Caco-2 (cell line): ENCODE results near the gene TMEM154. TPM values are rescaled to one million over a fixed set of nuclear protein-coding genes. Genes with fewer than 3 reads are reported as not detected.

ENCODE experiments used
- BruUV-seq: library from RNA; stranded (reverse); fragments of 400-500 nt; replicated peaks from 2 replicates; lab custom pipeline; 2021; lab: Mats Ljungman, UMichigan
- CTCF ChIA-PET: fragments of 300-600 bp; sonication (Branson Sonifier 250); formaldehyde crosslinking; loops from one replicate; lab custom pipeline; 2022; ENCODE audit warnings: antibody characterized with exemption; lab: Charles Lee
- POLR2A ChIA-PET: fragments of 300-600 bp; sonication (Branson Sonifier 250); formaldehyde crosslinking; loops from one replicate; lab custom pipeline; 2022; ENCODE audit warnings: antibody characterized with exemption; lab: Charles Lee
- DNase-seq, 2 experiments: peaks; one replicate each; pipeline versions ENCODE4 v3.0.0 to v3.0.0-alpha.2; 2020 to 2022
- H3K27me3 ChIP-seq: replicated peaks from 2 replicates; pipeline ENCODE4 v1.6.0; 2011; ENCODE audit warnings: low read length; ENCODE audit not compliant: control insufficient read depth, insufficient read depth
- H3K36me3 ChIP-seq: 2 replicates; pipeline ENCODE4 v1.5.1; 2011; ENCODE audit warnings: low read length; ENCODE audit not compliant: control insufficient read depth, insufficient read depth
- H3K4me1 ChIP-seq: fragments of 250-450 bp; sonication (Bioruptor Pico); 2 replicates; pipeline ENCODE4 v1.5.1; 2020; ENCODE audit warnings: mild to moderate bottlenecking
- H3K4me3 ChIP-seq: 2 replicates; pipeline ENCODE4 v1.5.1; 2011; ENCODE audit warnings: low read depth, mild to moderate bottlenecking, control low read depth, low read length
- H3K9me3 ChIP-seq: fragments of 250-450 bp; sonication (Bioruptor Pico); 2 replicates; pipeline ENCODE4 v1.5.1; 2020; ENCODE audit warnings: mild to moderate bottlenecking, moderate library complexity
- H3K27ac Mint-ChIP-seq: one replicate; pipeline ENCODE4 v1.8.0; 2022; ENCODE audit warnings: mixed read lengths; ENCODE audit not compliant: unreplicated experiment
- H3K27me3 Mint-ChIP-seq: one replicate; pipeline ENCODE4 v1.8.0; 2022; ENCODE audit warnings: mixed read lengths; ENCODE audit not compliant: insufficient read depth, unreplicated experiment
- H3K36me3 Mint-ChIP-seq: one replicate; pipeline ENCODE4 v1.8.0; 2022; ENCODE audit warnings: mild to moderate bottlenecking, mixed read lengths; ENCODE audit not compliant: insufficient read depth, unreplicated experiment
- H3K4me1 Mint-ChIP-seq: one replicate; pipeline ENCODE4 v1.8.0; 2022; ENCODE audit warnings: low read depth, mixed read lengths; ENCODE audit not compliant: unreplicated experiment
- H3K4me3 Mint-ChIP-seq: one replicate; pipeline ENCODE4 v1.8.0; 2022; ENCODE audit warnings: mild to moderate bottlenecking, moderate library complexity, mixed read lengths; ENCODE audit not compliant: unreplicated experiment
- H3K9me3 Mint-ChIP-seq: one replicate; pipeline ENCODE4 v1.8.0; 2022; ENCODE audit warnings: mixed read lengths; ENCODE audit not compliant: unreplicated experiment
- CTCF ChIP-seq, 2 experiments: fragments of 200-600 bp in 1 of 2; IDR thresholded peaks; 1 replicate in 1 of 2; 2 replicates in 1 of 2; pipeline versions ENCODE4 v1.5.1 to v1.8.0; 2011 to 2022; ENCODE audit warnings: antibody characterized with exemption in 1 of 2, control low read depth in 1 of 2, inconsistent platforms in 1 of 2, low read depth in 1 of 2, low read length in 1 of 2, mild to moderate bottlenecking in 1 of 2, moderate library complexity in 1 of 2; ENCODE audit not compliant: insufficient read depth in 1 of 2, severe bottlenecking in 1 of 2, unreplicated experiment in 1 of 2
- intact Hi-C: fragments of 100-400 bp; cut with micrococcal nuclease; formaldehyde crosslinking; loops from one replicate; pipeline ENCODE4 v1.10.0; 2022; ENCODE audit not compliant: unreplicated experiment
- total RNA-seq: library from RNA; stranded (reverse); gene quantifications from 2 replicates; pipeline ENCODE4 v1.2.3, GENCODE V29; 2022

TMEM154 gene
- total RNA-seq, 1 experiment from 2014 or later: 4.6 TPM

- H3K27me3 Mint-ChIP-seq: no peaks in the 10 kb centered on the region
- H3K27ac Mint-ChIP-seq: no peak overlapping the region
- Histone ChIP-seq H3K36me3 (no peaks in the 10 kb centered on the region), H3K4me1 (no peaks in the 10 kb centered on the region), H3K27me3 (no peaks in the 10 kb centered on the region), H3K4me3 (no peak overlapping the region), H3K9me3 (no peaks in the 10 kb centered on the region)
- no peak overlapping the region for H3K4me3 Mint-ChIP-seq
- POLR2A ChIA-PET: no interaction called here
- CTCF ChIA-PET: no interaction called here
- no TSS peak for BruUV-seq
- no peak for TF ChIP-seq CTCF (IDR thresholded peaks at IDR 0.05; ENCODE audit: insufficient read depth in 1 of 2, low read depth in 1 of 2, low read length in 1 of 2, severe bottlenecking in 1 of 2, unreplicated experiment in 1 of 2)
- no peaks in the 10 kb centered on the region for H3K36me3 Mint-ChIP-seq
- intact Hi-C loops: no loop called here
- DNase-seq: no peak
- no peaks in the 10 kb centered on the region for H3K9me3 Mint-ChIP-seq
- no peaks in the 10 kb centered on the region for H3K4me1 Mint-ChIP-seq
Measured at GRCh38 chr4:152698089-152698499, 18.3 kb upstream of the TMEM154 start.

DNA sequence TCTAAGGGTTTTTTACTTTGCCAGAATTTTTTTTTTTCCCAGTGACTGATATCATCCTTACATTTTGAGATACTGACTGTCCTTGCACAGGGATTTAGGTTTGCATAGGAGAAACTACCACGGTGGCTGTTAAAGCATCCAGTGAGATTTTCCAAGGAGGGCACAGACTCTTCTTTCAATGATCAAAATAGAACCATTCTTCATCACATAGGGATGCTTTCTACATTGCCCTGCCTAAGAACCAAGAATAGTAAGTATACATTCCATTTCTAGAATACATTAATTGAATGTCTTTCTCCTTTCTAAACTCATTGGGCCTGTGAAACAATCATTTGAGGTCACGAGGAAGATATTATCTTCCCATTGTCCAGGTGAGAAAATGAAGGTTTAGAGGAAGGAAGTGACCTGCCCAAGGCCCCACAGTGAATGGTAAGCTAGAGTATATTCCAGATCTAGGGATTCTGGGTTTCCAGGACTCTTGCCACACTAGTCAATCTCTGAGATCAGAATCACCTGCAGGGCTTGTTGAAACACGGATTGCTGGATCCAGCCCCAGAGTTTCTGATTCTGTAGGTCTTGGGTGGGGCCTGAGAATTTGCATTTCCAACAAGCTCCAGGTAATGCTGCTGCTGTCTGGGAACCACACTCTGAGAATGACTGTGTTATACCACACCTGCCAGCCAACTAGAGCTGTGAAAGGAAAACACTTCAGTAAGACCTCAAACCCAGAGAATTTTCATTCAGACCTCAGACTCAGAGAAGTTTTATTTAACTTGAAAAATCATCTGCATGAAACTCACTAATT is 17.7 kb upstream of the TMEM154 start:
- no peaks in the 10 kb centered on the region for H3K27me3 Mint-ChIP-seq
- H3K4me3 ChIP-seq: no peak overlapping the region
- TF ChIP-seq CTCF (IDR thresholded peaks at IDR 0.05; ENCODE audit: insufficient read depth in 1 of 2, low read depth in 1 of 2, low read length in 1 of 2, severe bottlenecking in 1 of 2, unreplicated experiment in 1 of 2): no peak
- no peak overlapping the region for H3K4me3 Mint-ChIP-seq
- no peaks in the 10 kb centered on the region for H3K9me3 ChIP-seq
- H3K27me3 ChIP-seq: no peaks in the 10 kb centered on the region
- no peaks in the 10 kb centered on the region for H3K36me3 Mint-ChIP-seq
- intact Hi-C loops: no loop called here
- ChIA-PET POLR2A (no interaction called here), CTCF (no interaction called here)
- H3K9me3 Mint-ChIP-seq: no peaks in the 10 kb centered on the region
- DNase-seq: no peak
- H3K4me1 ChIP-seq: no peaks in the 10 kb centered on the region
- no peaks in the 10 kb centered on the region for H3K4me1 Mint-ChIP-seq
- no peaks in the 10 kb centered on the region for H3K36me3 ChIP-seq
- H3K27ac Mint-ChIP-seq: no peak overlapping the region
- no TSS peak for BruUV-seq

DNA sequence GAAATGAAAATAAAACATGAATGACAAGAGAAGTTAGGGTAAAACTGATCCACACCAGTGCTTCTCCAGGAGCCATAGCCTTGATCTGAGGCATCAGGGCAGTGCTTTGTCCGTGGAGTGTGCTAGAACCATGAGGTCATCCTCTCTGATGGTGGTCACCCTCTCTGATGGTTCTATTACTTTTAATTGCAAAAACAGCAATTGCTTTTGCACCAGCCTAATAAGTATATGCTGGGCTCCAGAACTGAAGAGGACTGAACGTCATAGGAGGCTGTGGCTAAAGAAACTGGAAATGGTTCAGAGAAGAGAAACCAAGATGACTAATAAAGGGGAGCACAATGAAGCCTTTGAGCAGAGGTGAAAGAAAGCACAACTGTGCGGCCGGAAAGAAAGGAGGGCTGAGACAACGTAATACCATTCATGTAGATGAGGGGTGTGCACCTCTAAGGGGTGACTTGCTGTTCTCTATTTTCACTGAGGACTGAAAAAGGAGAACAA is 17.0 kb upstream of the TMEM154 start:
- Histone ChIP-seq H3K27me3 (no peaks in the 10 kb centered on the region), H3K9me3 (no peaks in the 10 kb centered on the region), H3K4me3 (no peak overlapping the region), H3K4me1 (peaks cover 5% of the 10 kb centered on the region), H3K36me3 (no peaks in the 10 kb centered on the region)
- H3K27me3 Mint-ChIP-seq: no peaks in the 10 kb centered on the region
- no peaks in the 10 kb centered on the region for H3K9me3 Mint-ChIP-seq
- H3K4me1 Mint-ChIP-seq: peaks cover 4% of the 10 kb centered on the region
- BruUV-seq: no TSS peak
- ChIA-PET POLR2A (no interaction called here), CTCF (no interaction called here)
- intact Hi-C loops: no loop called here
- no peaks in the 10 kb centered on the region for H3K36me3 Mint-ChIP-seq
- no peak for DNase-seq
- no peak for TF ChIP-seq CTCF (IDR thresholded peaks at IDR 0.05; ENCODE audit: insufficient read depth in 1 of 2, low read depth in 1 of 2, low read length in 1 of 2, severe bottlenecking in 1 of 2, unreplicated experiment in 1 of 2)
- no peak overlapping the region for H3K4me3 Mint-ChIP-seq
- no peak overlapping the region for H3K27ac Mint-ChIP-seq
